WTC11 (cell line): ENCODE measurements around the gene SH3GL3. TPM values are rescaled to one million over a fixed set of nuclear protein-coding genes. Genes with fewer than 3 reads are reported as not detected.

ENCODE experiments used
- ATAC-seq: fragments of 200-7000 bp; cut with Tn5 transposase; 2 replicates; pipeline ENCODE4 v1.10.0; 2021; ENCODE audit warnings: mild to moderate bottlenecking, moderate library complexity
- CTCF ChIA-PET: fragments of 300-600 bp; sonication (Branson Sonifier 250); formaldehyde crosslinking; loops from one replicate; lab custom pipeline; 2021; ENCODE audit warnings: antibody characterized with exemption; lab: Charles Lee
- POLR2A ChIA-PET: fragments of 350-600 bp; sonication (Branson Sonifier 250); formaldehyde crosslinking; loops from one replicate; lab custom pipeline; 2021; ENCODE audit warnings: antibody characterized with exemption; lab: Charles Lee
- DNase-seq: peaks from one replicate; pipeline ENCODE4 v3.0.0; 2021; ENCODE audit warnings: low spot score
- H3K27ac Mint-ChIP-seq: 2 replicates; pipeline ENCODE4 v1.8.0; 2021; ENCODE audit warnings: mixed read lengths
- H3K27me3 Mint-ChIP-seq: 2 replicates; pipeline ENCODE4 v1.8.0; 2021; ENCODE audit warnings: low read depth, mild to moderate bottlenecking, moderate library complexity, mixed read lengths
- H3K36me3 Mint-ChIP-seq: 2 replicates; pipeline ENCODE4 v1.8.0; 2021; ENCODE audit warnings: mixed read lengths
- H3K4me1 Mint-ChIP-seq: 2 replicates; pipeline ENCODE4 v1.8.0; 2022; ENCODE audit warnings: mixed read lengths
- H3K4me3 Mint-ChIP-seq: 2 replicates; pipeline ENCODE4 v1.8.0; 2021; ENCODE audit warnings: mild to moderate bottlenecking, moderate library complexity, mixed read lengths
- H3K9me3 Mint-ChIP-seq: 2 replicates; pipeline ENCODE4 v1.8.0; 2021; ENCODE audit warnings: mixed read lengths
- CBFB ChIP-seq: sonication (generic); formaldehyde crosslinking; IDR thresholded peaks from 2 replicates; pipeline ENCODE4 v1.8.1; 2022; ENCODE audit warnings: mild to moderate bottlenecking, low read depth, missing genetic modification reagents
- FOXP1 ChIP-seq: sonication (generic); formaldehyde crosslinking; IDR thresholded peaks from 2 replicates; pipeline ENCODE4 v1.8.0; 2022; ENCODE audit warnings: missing genetic modification reagents, mild to moderate bottlenecking, moderate library complexity, borderline replicate concordance
- GTF2I ChIP-seq: fragments of 250-450 bp; sonication (Bioruptor Pico); conservative IDR thresholded peaks from 2 replicates; pipeline ENCODE4 v1.4.0; 2021; ENCODE audit warnings: mild to moderate bottlenecking
- JUN ChIP-seq: sonication (generic); formaldehyde crosslinking; IDR thresholded peaks from 2 replicates; pipeline ENCODE4 v1.8.0; 2023; ENCODE audit warnings: mild to moderate bottlenecking, missing genetic modification reagents
- KAT7 ChIP-seq: sonication (generic); formaldehyde crosslinking; IDR thresholded peaks from 2 replicates; pipeline ENCODE4 v1.8.1; 2023; ENCODE audit warnings: missing genetic modification reagents, mild to moderate bottlenecking, borderline replicate concordance
- NFATC4 ChIP-seq: fragments of 250-450 bp; sonication (Bioruptor Pico); IDR thresholded peaks from 2 replicates; pipeline ENCODE4 v1.9.0; 2021; ENCODE audit warnings: mild to moderate bottlenecking
- OVOL2 ChIP-seq: fragments of 250-450 bp; sonication (Bioruptor Pico); IDR thresholded peaks from 2 replicates; pipeline ENCODE4 v1.9.0; 2021; ENCODE audit warnings: mild to moderate bottlenecking, borderline replicate concordance
- SMAD3 ChIP-seq: sonication (generic); formaldehyde crosslinking; IDR thresholded peaks from 2 replicates; pipeline ENCODE4 v1.8.0; 2022; ENCODE audit warnings: missing genetic modification reagents, mild to moderate bottlenecking, borderline replicate concordance
- SOX15 ChIP-seq: fragments of 250-450 bp; sonication (Bioruptor Pico); IDR thresholded peaks from 2 replicates; pipeline ENCODE4 v1.9.0; 2021; ENCODE audit warnings: mild to moderate bottlenecking
- ZNF317 ChIP-seq: sonication (generic); formaldehyde crosslinking; IDR thresholded peaks from 2 replicates; pipeline ENCODE4 v1.8.1; 2023; ENCODE audit warnings: low read depth, mild to moderate bottlenecking, moderate library complexity, missing genetic modification reagents, borderline replicate concordance
- ZNF423 ChIP-seq: fragments of 250-450 bp; sonication (Bioruptor Pico); IDR thresholded peaks from 2 replicates; pipeline ENCODE4 v2.1.2; 2022; ENCODE audit warnings: mild to moderate bottlenecking, moderate library complexity
- total RNA-seq: library from RNA; stranded (reverse); gene quantifications from 3 replicates; pipeline ENCODE4 v1.2.3, GENCODE V29; 2021
- TF ChIP-seq, protein P1 (sequence below): sonication (generic); formaldehyde crosslinking; IDR thresholded peaks from 2 replicates; pipeline ENCODE4 v1.8.0; 2022; ENCODE audit warnings: mild to moderate bottlenecking, missing genetic modification reagents
- TF ChIP-seq, protein P2 (sequence below): sonication (generic); formaldehyde crosslinking; IDR thresholded peaks from 2 replicates; pipeline ENCODE4 v1.8.1; 2022; ENCODE audit warnings: low read depth, mild to moderate bottlenecking, moderate library complexity, missing genetic modification reagents, borderline replicate concordance
- TF ChIP-seq, protein P3 (sequence below): sonication (generic); formaldehyde crosslinking; IDR thresholded peaks from 2 replicates; pipeline ENCODE4 v1.8.1; 2023; ENCODE audit warnings: mild to moderate bottlenecking, missing genetic modification reagents
- TF ChIP-seq, protein P4 (sequence below): sonication (generic); formaldehyde crosslinking; IDR thresholded peaks from 2 replicates; pipeline ENCODE4 v1.8.1; 2023; ENCODE audit warnings: mild to moderate bottlenecking, missing genetic modification reagents
- TF ChIP-seq, protein P5 (sequence below): fragments of 250-450 bp; sonication (Bioruptor Pico); conservative IDR thresholded peaks from 2 replicates; pipeline ENCODE4 v1.9.0; 2021; ENCODE audit warnings: mild to moderate bottlenecking

Gene SH3GL3
- total RNA-seq, 1 experiment from 2014 or later = 9.2 TPM

DNA sequence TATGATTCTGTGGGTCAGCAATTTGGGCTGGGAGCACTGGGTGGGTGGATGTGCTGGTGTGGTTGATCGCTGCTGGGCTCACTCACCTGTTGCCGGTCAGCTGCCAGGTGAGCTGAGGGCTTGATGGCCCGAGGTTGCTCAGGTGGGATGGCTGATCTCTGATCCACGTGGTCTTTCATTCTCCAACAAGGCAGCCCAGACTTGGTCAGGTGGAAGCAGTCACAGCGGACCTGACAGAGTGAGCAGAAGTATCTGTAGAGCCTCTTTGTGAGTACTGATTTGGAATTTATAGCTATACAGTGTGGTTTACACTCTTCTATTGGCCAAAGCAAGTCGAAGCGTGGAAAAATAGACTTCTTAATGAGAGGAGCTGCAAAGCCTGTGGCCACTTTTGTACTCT, 109.6 kb downstream of the SH3GL3 start (continued):
- TF ChIP-seq, protein P1, sequence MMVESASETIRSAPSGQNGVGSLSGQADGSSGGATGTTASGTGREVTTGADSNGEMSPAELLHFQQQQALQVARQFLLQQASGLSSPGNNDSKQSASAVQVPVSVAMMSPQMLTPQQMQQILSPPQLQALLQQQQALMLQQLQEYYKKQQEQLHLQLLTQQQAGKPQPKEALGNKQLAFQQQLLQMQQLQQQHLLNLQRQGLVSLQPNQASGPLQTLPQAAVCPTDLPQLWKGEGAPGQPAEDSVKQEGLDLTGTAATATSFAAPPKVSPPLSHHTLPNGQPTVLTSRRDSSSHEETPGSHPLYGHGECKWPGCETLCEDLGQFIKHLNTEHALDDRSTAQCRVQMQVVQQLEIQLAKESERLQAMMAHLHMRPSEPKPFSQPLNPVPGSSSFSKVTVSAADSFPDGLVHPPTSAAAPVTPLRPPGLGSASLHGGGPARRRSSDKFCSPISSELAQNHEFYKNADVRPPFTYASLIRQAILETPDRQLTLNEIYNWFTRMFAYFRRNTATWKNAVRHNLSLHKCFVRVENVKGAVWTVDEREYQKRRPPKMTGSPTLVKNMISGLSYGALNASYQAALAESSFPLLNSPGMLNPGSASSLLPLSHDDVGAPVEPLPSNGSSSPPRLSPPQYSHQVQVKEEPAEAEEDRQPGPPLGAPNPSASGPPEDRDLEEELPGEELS (CRISPR knock-in tag) = no peak
- TF ChIP-seq SOX15 (CRISPR knock-in tag) (no peak), CBFB (CRISPR knock-in tag) (no peak), FOXP1 (CRISPR knock-in tag) (no peak), NFATC4 (CRISPR knock-in tag) (no peak), ZNF423 (CRISPR knock-in tag) (no peak), OVOL2 (no peak), JUN (CRISPR knock-in tag) (no peak), ZNF317 (CRISPR knock-in tag) (no peak)
- TF ChIP-seq, protein P2, sequence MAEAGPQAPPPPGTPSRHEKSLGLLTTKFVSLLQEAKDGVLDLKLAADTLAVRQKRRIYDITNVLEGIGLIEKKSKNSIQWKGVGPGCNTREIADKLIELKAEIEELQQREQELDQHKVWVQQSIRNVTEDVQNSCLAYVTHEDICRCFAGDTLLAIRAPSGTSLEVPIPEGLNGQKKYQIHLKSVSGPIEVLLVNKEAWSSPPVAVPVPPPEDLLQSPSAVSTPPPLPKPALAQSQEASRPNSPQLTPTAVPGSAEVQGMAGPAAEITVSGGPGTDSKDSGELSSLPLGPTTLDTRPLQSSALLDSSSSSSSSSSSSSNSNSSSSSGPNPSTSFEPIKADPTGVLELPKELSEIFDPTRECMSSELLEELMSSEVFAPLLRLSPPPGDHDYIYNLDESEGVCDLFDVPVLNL (CRISPR knock-in tag) = no peak

DNA sequence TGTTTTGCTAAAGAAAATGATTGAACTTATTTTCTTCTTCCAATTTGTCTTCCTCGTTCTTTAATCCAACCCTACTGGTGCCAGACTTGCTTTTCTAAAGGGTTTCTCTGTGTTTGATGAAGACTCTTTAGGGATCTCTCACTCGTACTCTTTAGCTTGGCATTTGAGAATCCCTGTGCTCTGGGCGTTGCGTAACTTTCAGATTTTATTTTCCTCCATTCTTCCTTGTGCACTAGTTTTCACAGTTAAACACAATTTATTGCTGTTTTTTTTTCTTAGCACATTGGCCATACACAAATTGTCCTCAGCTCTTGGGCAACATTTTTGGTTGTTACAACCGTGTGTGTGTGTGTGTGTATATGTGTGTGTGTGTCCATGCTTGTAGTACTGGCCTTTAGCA, 111.0 kb downstream of the SH3GL3 start:
- ChIA-PET CTCF (interaction anchor here (0.6 to 7.7 kb wide), 5 partner anchors 10 to 310 kb away, joined by 3 to 83 read pairs (median 13); partner anchors contain the start of gene SH3GL3), POLR2A (no interaction called here)
- H3K4me1 Mint-ChIP-seq = 0 out of 2 replicates have a peak, but pooled peaks cover 2% of the 10 kb centered on the region
- no peaks in the 10 kb centered on the region for H3K36me3 Mint-ChIP-seq
- peaks cover 3% of the 10 kb centered on the region; the same call in 1 of the 2 replicates for H3K9me3 Mint-ChIP-seq
- H3K27ac Mint-ChIP-seq = no peak overlapping the region
- H3K4me3 Mint-ChIP-seq = no peak overlapping the region
- ATAC-seq = no peak
- no peak for TF ChIP-seq GTF2I (CRISPR knock-in tag)
- TF ChIP-seq, protein P3, sequence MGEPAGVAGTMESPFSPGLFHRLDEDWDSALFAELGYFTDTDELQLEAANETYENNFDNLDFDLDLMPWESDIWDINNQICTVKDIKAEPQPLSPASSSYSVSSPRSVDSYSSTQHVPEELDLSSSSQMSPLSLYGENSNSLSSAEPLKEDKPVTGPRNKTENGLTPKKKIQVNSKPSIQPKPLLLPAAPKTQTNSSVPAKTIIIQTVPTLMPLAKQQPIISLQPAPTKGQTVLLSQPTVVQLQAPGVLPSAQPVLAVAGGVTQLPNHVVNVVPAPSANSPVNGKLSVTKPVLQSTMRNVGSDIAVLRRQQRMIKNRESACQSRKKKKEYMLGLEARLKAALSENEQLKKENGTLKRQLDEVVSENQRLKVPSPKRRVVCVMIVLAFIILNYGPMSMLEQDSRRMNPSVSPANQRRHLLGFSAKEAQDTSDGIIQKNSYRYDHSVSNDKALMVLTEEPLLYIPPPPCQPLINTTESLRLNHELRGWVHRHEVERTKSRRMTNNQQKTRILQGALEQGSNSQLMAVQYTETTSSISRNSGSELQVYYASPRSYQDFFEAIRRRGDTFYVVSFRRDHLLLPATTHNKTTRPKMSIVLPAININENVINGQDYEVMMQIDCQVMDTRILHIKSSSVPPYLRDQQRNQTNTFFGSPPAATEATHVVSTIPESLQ (CRISPR knock-in tag) = no peak
- TF ChIP-seq SMAD3 (CRISPR knock-in tag) = no peak
- no peak for TF ChIP-seq JUN (CRISPR knock-in tag)
- TF ChIP-seq, protein P4, sequence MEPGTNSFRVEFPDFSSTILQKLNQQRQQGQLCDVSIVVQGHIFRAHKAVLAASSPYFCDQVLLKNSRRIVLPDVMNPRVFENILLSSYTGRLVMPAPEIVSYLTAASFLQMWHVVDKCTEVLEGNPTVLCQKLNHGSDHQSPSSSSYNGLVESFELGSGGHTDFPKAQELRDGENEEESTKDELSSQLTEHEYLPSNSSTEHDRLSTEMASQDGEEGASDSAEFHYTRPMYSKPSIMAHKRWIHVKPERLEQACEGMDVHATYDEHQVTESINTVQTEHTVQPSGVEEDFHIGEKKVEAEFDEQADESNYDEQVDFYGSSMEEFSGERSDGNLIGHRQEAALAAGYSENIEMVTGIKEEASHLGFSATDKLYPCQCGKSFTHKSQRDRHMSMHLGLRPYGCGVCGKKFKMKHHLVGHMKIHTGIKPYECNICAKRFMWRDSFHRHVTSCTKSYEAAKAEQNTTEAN = no peak
- TF ChIP-seq KAT7 = no peak
- TF ChIP-seq, protein P5, sequence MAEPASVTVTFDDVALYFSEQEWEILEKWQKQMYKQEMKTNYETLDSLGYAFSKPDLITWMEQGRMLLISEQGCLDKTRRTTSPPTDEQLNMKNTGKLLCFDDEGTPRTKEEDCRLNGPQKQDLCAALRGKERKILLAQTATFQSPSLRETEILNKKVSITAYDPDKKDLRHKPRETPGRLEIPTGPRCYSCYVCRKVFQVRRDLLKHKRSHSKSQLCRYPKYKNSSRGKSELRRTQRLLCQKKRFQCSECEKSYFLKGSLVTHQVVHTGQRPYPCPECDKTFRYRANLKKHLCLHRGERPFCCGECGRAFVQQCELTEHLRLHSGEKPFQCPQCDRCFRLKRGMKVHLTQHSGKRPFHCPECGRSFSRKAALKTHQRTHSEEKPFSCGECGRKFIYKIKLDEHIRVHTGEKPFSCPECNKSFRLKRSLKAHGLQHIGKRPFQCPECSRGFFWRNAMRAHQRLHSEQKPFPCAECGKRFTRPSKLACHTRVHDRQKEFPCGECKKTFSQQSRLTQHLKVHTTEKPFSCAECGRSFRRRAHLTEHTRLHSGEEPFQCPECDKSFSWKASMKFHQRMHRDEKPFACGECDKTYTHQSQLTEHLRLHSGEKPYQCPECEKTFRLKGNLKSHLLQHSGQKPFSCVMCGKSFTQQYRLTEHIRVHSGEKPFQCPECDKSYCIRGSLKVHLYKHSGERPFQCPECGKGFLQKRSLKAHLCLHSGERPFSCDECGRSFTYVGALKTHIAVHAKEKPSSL (CRISPR knock-in tag) = no peak
- no peaks in the 10 kb centered on the region for H3K27me3 Mint-ChIP-seq
- DNase-seq = no peak
